Loucy (cell line): ENCODE data around the gene CAPN2.

Source experiments
- CTCF ChIP-seq: fragments of 200-600 bp; sonication (generic); conservative IDR thresholded peaks from 2 replicates; pipeline ENCODE4 v1.5.1; 2014; ENCODE audit warnings: mild to moderate bottlenecking, antibody characterized with exemption, low read length
- EZH2phosphoT487 ChIP-seq: fragments of 200-600 bp; IDR thresholded peaks from 2 replicates; pipeline ENCODE4 v1.6.1; 2018; ENCODE audit warnings: antibody characterized with exemption, mild to moderate bottlenecking, moderate library complexity, borderline replicate concordance

- TF ChIP-seq CTCF: no peak
- no peak for TF ChIP-seq EZH2phosphoT487
Measured at GRCh38 chr1:223772771-223773160, 60.4 kb downstream of the CAPN2 start.
